Keratinocyte (primary cell): ENCODE data around the gene PEA15. TPM values are rescaled to one million over a fixed set of nuclear protein-coding genes. Genes with fewer than 3 reads are reported as not detected.

Source experiments
- DNase-seq: peaks from one replicate; pipeline ENCODE4 v3.0.0-alpha.2; 2011; ENCODE audit warnings: low read depth, missing footprints, low spot score
- FAIRE-seq: peaks from 2 replicates; lab custom pipeline; 2011; peaks lifted over from hg19 to GRCh38; lab: Jason Lieb, UNC
- H2AFZ ChIP-seq: 2 replicates; pipeline ENCODE4 v1.6.0; 2012; ENCODE audit warnings: low read length, control low read depth, inconsistent platforms; ENCODE audit not compliant: control insufficient read depth
- H3K27ac ChIP-seq: 2 replicates; pipeline ENCODE4 v1.5.1; 2011; ENCODE audit warnings: low read length; ENCODE audit not compliant: control insufficient read depth, insufficient read depth
- H3K27me3 ChIP-seq: 3 replicates; pipeline ENCODE4 v1.6.0; 2011; ENCODE audit warnings: low read length; ENCODE audit not compliant: control insufficient read depth, insufficient read depth; ENCODE audit errors: extremely low read depth
- H3K36me3 ChIP-seq, 2 experiments: 2 replicates in 1 of 2; 3 replicates in 1 of 2; pipeline ENCODE4 v1.5.1; 2011; ENCODE audit warnings: low read length in 2 of 2, mild to moderate bottlenecking in 1 of 2; ENCODE audit not compliant: control insufficient read depth in 2 of 2, insufficient read depth in 2 of 2; ENCODE audit errors: extremely low read depth in 1 of 2
- H3K4me1 ChIP-seq: 3 replicates; pipeline ENCODE4 v1.5.1; 2011; ENCODE audit warnings: low read length; ENCODE audit not compliant: control insufficient read depth, insufficient read depth; ENCODE audit errors: extremely low read depth
- H3K4me2 ChIP-seq: 3 replicates; pipeline ENCODE4 v1.6.0; 2011; ENCODE audit warnings: low read depth, low read length; ENCODE audit not compliant: control insufficient read depth, insufficient read depth; ENCODE audit errors: extremely low read depth
- H3K4me3 ChIP-seq, 3 experiments: fragments of 200-600 bp in 1 of 3; sonication (generic) in 1 of 3; 2 replicates in 2 of 3; 3 replicates in 1 of 3; pipeline ENCODE4 v1.5.1; 2011 to 2016; ENCODE audit warnings: low read length in 3 of 3, mild to moderate bottlenecking in 3 of 3, control low read depth in 2 of 3, inconsistent platforms in 1 of 3, low read depth in 1 of 3, mixed read lengths in 1 of 3, mixed run types in 1 of 3, moderate library complexity in 1 of 3; ENCODE audit not compliant: control insufficient read depth in 2 of 3, insufficient read depth in 2 of 3; ENCODE audit errors: extremely low read depth in 1 of 3
- H3K79me2 ChIP-seq: 2 replicates; pipeline ENCODE4 v1.6.0; 2012; ENCODE audit warnings: low read length; ENCODE audit not compliant: control insufficient read depth, insufficient read depth
- H3K9ac ChIP-seq: 3 replicates; pipeline ENCODE4 v1.6.0; 2011; ENCODE audit warnings: low read length; ENCODE audit not compliant: control insufficient read depth, insufficient read depth; ENCODE audit errors: extremely low read depth
- H3K9me1 ChIP-seq: 3 replicates; pipeline ENCODE4 v1.6.0; 2011; ENCODE audit warnings: low read length; ENCODE audit not compliant: control insufficient read depth, insufficient read depth; ENCODE audit errors: extremely low read depth
- H3K9me3 ChIP-seq: 2 replicates; pipeline ENCODE4 v1.5.1; 2012; ENCODE audit warnings: low read depth, low read length; ENCODE audit not compliant: control insufficient read depth
- H4K20me1 ChIP-seq: 3 replicates; pipeline ENCODE4 v1.6.0; 2011; ENCODE audit warnings: low read length; ENCODE audit not compliant: control insufficient read depth, insufficient read depth; ENCODE audit errors: extremely low read depth
- EZH2 ChIP-seq: IDR thresholded peaks from one replicate; pipeline ENCODE4 v1.6.1; 2012; ENCODE audit warnings: inconsistent platforms, mild to moderate bottlenecking, low read length, moderate library complexity
- dilution Hi-C: fragments of 300-500 bp; cut with MboI; formaldehyde crosslinking; loops from one replicate; pipeline ENCODE4 v1.7.0; 2020; ENCODE audit warnings: low sequenced_read_pairs; ENCODE audit not compliant: extremely low pct_ligation_motif_present
- polyA plus RNA-seq, 5 experiments: library from polyadenylated mRNA; depleted of rRNA in 3 of 5; stranded (reverse) in 3 of 5; stranded (forward) in 1 of 5; unstranded in 1 of 5; fragments of >200 nt; gene quantifications; 1 replicate in 1 of 5; 2 replicates in 3 of 5; 3 replicates in 1 of 5; pipeline versions ENCODE4 v1.2.1 to v1.2.3, GENCODE V29; 2011 to 2012; ENCODE audit warnings: missing spikeins in 2 of 5, low read depth in 1 of 5, low replicate concordance in 1 of 5
- TF ChIP-seq, protein P1 (sequence below), 3 experiments: IDR thresholded peaks in 1 of 3; conservative IDR thresholded peaks in 1 of 3; optimal IDR thresholded peaks in 1 of 3; 2 replicates in 2 of 3; 3 replicates in 1 of 3; pipeline versions ENCODE3 to v1.5.1; 2011; ENCODE audit warnings: low read length in 3 of 3, mild to moderate bottlenecking in 3 of 3, moderate library complexity in 2 of 3, control low read depth in 1 of 3, inconsistent platforms in 1 of 3; ENCODE audit not compliant: insufficient read depth in 2 of 3; ENCODE audit errors: extremely low read depth in 1 of 3

PEA15 gene
- polyA plus RNA-seq, 1 donor (not counting 4 experiments of a cell fraction or from before 2014, with no cell fraction given), result 367 TPM

DNA sequence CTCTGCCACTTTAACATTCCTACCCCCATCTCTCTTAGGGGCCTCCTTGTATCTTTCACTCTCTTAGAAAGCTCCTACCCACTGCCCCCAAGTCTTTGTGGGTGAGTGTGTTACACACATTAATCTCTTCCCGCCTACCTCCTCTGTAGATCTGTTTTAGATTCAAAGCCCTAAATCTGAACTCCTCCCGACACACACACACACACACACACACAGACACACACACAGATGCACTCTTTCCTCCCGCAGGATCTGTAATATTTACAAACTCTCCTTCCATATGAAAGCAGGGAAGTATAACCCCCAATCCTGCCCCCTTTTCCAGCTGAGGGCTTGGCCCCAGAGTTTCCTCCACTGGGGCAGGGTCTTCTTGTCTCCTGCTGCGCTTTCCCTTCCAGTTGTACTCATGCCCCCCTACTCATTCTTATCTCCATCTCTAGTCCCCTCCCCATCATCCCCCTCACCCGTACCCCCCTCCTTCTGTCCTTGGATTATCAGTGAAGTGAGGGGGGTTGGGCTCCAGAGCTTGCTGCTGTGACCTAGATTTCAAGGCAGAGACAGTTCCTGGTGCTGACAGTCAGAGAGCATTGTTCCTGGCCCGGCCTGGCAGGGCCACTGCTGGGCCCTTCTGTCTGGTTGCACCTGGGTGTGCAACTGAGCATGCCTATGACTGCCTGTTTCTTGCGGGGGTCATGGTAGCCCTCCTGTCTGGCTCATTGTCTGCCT is 4.3 kb downstream of the PEA15 start:
- no peak for FAIRE-seq
- no peak for DNase-seq
- Histone ChIP-seq H3K4me2 (no peak overlapping the region), H3K79me2 (peaks cover 57% of the 10 kb centered on the region), H3K36me3 (peaks cover 53 to 58% of the 10 kb centered on the region in 2 experiments), H3K9me3 (no peaks in the 10 kb centered on the region), H3K27me3 (no peaks in the 10 kb centered on the region), H4K20me1 (peaks cover 7% of the 10 kb centered on the region), H3K4me1 (peaks cover 20% of the 10 kb centered on the region), H3K9me1 (no peaks in the 10 kb centered on the region), H2AFZ (no peak overlapping the region), H3K9ac (no peak overlapping the region), H3K27ac (no peak overlapping the region), H3K4me3 (no peak overlapping the region)
- dilution Hi-C loops, result no loop called here
- TF ChIP-seq, protein P1, sequence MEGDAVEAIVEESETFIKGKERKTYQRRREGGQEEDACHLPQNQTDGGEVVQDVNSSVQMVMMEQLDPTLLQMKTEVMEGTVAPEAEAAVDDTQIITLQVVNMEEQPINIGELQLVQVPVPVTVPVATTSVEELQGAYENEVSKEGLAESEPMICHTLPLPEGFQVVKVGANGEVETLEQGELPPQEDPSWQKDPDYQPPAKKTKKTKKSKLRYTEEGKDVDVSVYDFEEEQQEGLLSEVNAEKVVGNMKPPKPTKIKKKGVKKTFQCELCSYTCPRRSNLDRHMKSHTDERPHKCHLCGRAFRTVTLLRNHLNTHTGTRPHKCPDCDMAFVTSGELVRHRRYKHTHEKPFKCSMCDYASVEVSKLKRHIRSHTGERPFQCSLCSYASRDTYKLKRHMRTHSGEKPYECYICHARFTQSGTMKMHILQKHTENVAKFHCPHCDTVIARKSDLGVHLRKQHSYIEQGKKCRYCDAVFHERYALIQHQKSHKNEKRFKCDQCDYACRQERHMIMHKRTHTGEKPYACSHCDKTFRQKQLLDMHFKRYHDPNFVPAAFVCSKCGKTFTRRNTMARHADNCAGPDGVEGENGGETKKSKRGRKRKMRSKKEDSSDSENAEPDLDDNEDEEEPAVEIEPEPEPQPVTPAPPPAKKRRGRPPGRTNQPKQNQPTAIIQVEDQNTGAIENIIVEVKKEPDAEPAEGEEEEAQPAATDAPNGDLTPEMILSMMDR (optimal IDR thresholded peaks at IDR 0.05 in 1 of 3, IDR thresholded peaks at IDR 0.05 in 1 of 3, conservative IDR thresholded peaks at IDR 0.05 in 1 of 3; ENCODE audit: extremely low read depth in 1 of 3, insufficient read depth in 2 of 3, low read length in 3 of 3), result no peak
- TF ChIP-seq EZH2, result no peak

DNA sequence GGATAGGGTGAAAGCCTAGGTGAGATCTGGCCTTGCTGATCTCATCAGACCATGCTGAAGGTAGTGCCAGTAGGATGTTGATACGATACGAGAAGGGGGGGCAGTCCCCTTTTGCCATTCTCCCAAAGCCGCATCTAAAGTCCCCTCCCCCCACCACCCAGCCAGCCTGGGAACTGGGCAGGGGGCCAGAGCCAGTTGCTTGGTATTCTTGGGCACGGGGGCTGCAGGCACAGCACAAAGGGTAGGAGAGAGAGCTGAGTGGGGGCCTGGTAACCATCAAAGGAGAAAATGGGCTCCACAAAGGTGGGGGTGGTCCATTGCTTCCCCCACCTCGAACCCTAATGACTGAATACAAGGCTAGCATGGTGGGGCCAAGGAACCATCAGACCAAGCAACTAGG is 5.4 kb downstream of the PEA15 start:
- Histone ChIP-seq H2AFZ (no peak overlapping the region), H3K27ac (no peak overlapping the region), H3K36me3 (peaks cover 53 to 64% of the 10 kb centered on the region in 2 experiments), H4K20me1 (peaks cover 7% of the 10 kb centered on the region), H3K9me3 (no peaks in the 10 kb centered on the region), H3K4me1 (peaks cover 14% of the 10 kb centered on the region), H3K4me2 (no peak overlapping the region), H3K4me3 (no peak overlapping the region), H3K9ac (no peak overlapping the region), H3K79me2 (peaks cover 54% of the 10 kb centered on the region), H3K9me1 (no peaks in the 10 kb centered on the region), H3K27me3 (no peaks in the 10 kb centered on the region)
- dilution Hi-C loops, result no loop called here
- no peak for DNase-seq
- no peak for TF ChIP-seq EZH2
- TF ChIP-seq, protein P1 (optimal IDR thresholded peaks at IDR 0.05 in 1 of 3, IDR thresholded peaks at IDR 0.05 in 1 of 3, conservative IDR thresholded peaks at IDR 0.05 in 1 of 3; ENCODE audit: extremely low read depth in 1 of 3, insufficient read depth in 2 of 3, low read length in 3 of 3), result no peak
- FAIRE-seq, result no peak
